GM12873 (cell line): Measurements from ENCODE around the gene TSSK6.

Experiments used
- CTCF ChIP-seq: IDR thresholded peaks from 2 replicates; pipeline ENCODE4 v1.5.1; 2012; ENCODE audit warnings: low read depth, mild to moderate bottlenecking, moderate library complexity, low read length, control low read depth; ENCODE audit not compliant: insufficient read depth; ENCODE audit errors: missing control alignments

Gene TSSK6

GRCh38 chr19:19523177-19523576 lies 7.8 kb upstream of the TSSK6 start:
- TF ChIP-seq CTCF: no peak

GRCh38 chr19:19520989-19521388 lies 5.6 kb upstream of the TSSK6 start:
- no peak for TF ChIP-seq CTCF

GRCh38 chr19:19517235-19517619 lies 1.9 kb upstream of the TSSK6 start:
- TF ChIP-seq CTCF: no peak

GRCh38 chr19:19515642-19516519 lies 533 bp upstream of the TSSK6 start, which contains the start of gene NDUFA13:
Gene NDUFA13 (plus strand): TSS chr19:19516225. CDS start chr19:19516239, 14 bp downstream.
- TF ChIP-seq CTCF: no peak

GRCh38 chr19:19514215-19514657 lies 1.1 kb downstream of the TSSK6 start:
- TF ChIP-seq CTCF: no peak

GRCh38 chr19:19513682-19514081 lies 1.7 kb downstream of the TSSK6 start:
- no peak for TF ChIP-seq CTCF

GRCh38 chr19:19510432-19510831 lies 4.9 kb downstream of the TSSK6 start:
- TF ChIP-seq CTCF: no peak
